NCI-H146 (cell line): Measurements from ENCODE around the gene CCDC197.
A peak's percentile ranks its signal among the peaks of the same experiment; 100 is the strongest.

ENCODE experiments used
- DNase-seq: peaks from one replicate; lab custom pipeline; 2025; lab: John Stamatoyannopoulos, UW

The CCDC197 gene

GRCh38 chr14:93997082-93997481 lies at the start of gene CCDC197:
CCDC197 (plus strand) TSS chr14:93997301; CDS start chr14:93998132, 831 bp downstream.
- no peak for DNase-seq

GRCh38 chr14:93949511-93950075 lies 47.5 kb upstream of the CCDC197 start:
- DNase-seq: no peak

- DNase-seq: no peak
Observed at GRCh38 chr14:93950948-93951634, 46.0 kb upstream of the CCDC197 start.

- no peak for DNase-seq
Observed at GRCh38 chr14:93951635-93952540, 45.2 kb upstream of the CCDC197 start.

GRCh38 chr14:93952829-93953228 lies 44.3 kb upstream of the CCDC197 start:
- no peak for DNase-seq

GRCh38 chr14:93953263-93953662 lies 43.8 kb upstream of the CCDC197 start:
- peak; percentile 10 for DNase-seq

- no peak for DNase-seq
Observed at GRCh38 chr14:93953739-93954515, 43.2 kb upstream of the CCDC197 start.

- DNase-seq: no peak
Observed at GRCh38 chr14:93954516-93954830, 42.6 kb upstream of the CCDC197 start.

GRCh38 chr14:93954900-93955849 lies 41.9 kb upstream of the CCDC197 start:
- no peak for DNase-seq

GRCh38 chr14:93955850-93956481 lies 41.1 kb upstream of the CCDC197 start:
- DNase-seq: no peak

GRCh38 chr14:93956514-93957332 lies 40.4 kb upstream of the CCDC197 start:
- no peak for DNase-seq

GRCh38 chr14:93957333-93957710 lies 39.8 kb upstream of the CCDC197 start:
- DNase-seq: no peak

- no peak for DNase-seq
Observed at GRCh38 chr14:93957751-93958566, 39.1 kb upstream of the CCDC197 start.

GRCh38 chr14:93958567-93959238 lies 38.4 kb upstream of the CCDC197 start:
- no peak for DNase-seq

- no peak for DNase-seq
Observed at GRCh38 chr14:93959239-93960107, 37.6 kb upstream of the CCDC197 start.

GRCh38 chr14:93960108-93960475 lies 37.0 kb upstream of the CCDC197 start:
- no peak for DNase-seq

GRCh38 chr14:93960774-93961438 lies 36.2 kb upstream of the CCDC197 start:
- DNase-seq: no peak
